Tibial nerve (tissue), 4 donors: ENCODE measurements around the gene SEMA3C.

Experiments used
- CTCF ChIP-seq, 5 experiments: fragments of 200-600 bp in 3 of 5; fragments of 450-650 bp in 2 of 5; sonication (generic) in 3 of 5; IDR thresholded peaks; one replicate each; pipeline ENCODE4 v1.5.1; 2016 to 2019; ENCODE audit warnings: antibody characterized with exemption in 5 of 5, mild to moderate bottlenecking in 3 of 5, moderate library complexity in 2 of 5
- EP300 ChIP-seq, 2 donors: sonication (generic); formaldehyde crosslinking; IDR thresholded peaks; one replicate each; pipeline ENCODE4 v1.6.1; 2017; ENCODE audit warnings: antibody characterized with exemption in 2 of 2, mild to moderate bottlenecking in 1 of 2
- POLR2A ChIP-seq, 2 donors: fragments of 450-650 bp; IDR thresholded peaks; one replicate each; pipeline ENCODE4 v1.6.1; 2017; ENCODE audit warnings: antibody characterized with exemption in 2 of 2, mild to moderate bottlenecking in 2 of 2, moderate library complexity in 2 of 2

DNA sequence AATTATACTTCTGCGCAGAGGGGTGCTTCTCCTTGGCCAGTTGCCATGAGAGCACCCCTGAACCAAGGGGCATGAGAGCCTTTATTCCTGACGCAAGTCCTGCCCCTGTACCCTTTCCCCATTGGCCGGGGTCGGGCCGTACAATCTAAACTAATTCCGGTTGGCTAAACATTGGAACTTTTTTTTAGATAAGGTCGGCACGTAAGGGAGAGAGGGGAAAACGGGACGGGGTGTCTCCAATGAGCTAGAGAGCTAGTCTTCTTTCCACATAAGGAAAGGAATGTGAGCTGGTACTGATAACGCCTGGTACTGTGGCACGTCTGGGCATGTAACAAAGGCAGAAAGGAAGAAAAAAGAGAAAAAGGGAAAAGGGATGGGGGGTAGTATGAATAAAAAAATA, 183.5 kb downstream of the SEMA3C start:
- TF ChIP-seq POLR2A (IDR thresholded peaks at IDR 0.05), result no peak
- TF ChIP-seq CTCF (IDR thresholded peaks at IDR 0.05), result no peak
- no peak for TF ChIP-seq EP300 (IDR thresholded peaks at IDR 0.05)
